NAMALWA (cell line): ENCODE results near the gene ERN2.

Source experiments
- DNase-seq: peaks from one replicate; pipeline ENCODE4 v3.0.0-alpha.2; 2015; ENCODE audit warnings: low spot score

Gene ERN2

GRCh38 chr16:23687034-23687808 is 25.8 kb downstream of the ERN2 start:
- no peak for DNase-seq

DNA sequence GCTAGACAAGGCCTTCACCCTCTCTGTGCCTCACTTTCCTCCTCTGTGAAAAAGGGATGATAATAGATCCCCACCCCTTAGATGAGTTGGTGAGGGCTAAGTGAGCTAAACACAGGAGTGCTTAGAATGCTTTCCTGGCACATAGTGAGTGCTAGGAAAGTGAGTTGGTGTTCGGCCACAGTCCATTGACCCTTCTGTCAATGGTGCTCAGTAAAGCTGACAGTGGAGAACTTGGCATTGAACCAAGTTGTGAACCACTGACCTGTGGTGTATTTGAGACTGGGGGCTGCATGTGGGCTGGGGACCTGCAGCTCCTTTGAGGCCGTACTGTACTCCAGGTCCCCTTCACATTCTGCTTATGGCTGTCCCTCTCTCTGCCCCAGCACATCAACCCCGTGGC is 29.5 kb downstream of the ERN2 start:
- no peak for DNase-seq

- DNase-seq: no peak
Measured at GRCh38 chr16:23682181-23682580, 30.8 kb downstream of the ERN2 start.

DNA sequence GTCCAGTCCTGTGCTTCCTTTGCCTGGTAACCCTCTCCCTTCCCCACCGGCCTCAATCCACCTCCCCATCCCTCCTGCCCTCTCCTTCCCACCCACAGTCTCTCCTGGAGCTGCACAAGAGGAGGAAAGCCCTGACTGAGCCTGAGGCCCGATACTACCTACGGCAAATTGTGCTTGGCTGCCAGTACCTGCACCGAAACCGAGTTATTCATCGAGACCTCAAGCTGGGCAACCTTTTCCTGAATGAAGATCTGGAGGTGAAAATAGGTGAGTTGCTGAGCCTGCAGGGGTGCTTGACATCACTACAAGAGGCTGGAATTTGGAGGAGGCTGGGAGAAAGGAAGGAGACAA is 33.1 kb downstream of the ERN2 start:
- no peak for DNase-seq

- peak; percentile 40 for DNase-seq
Measured at GRCh38 chr16:23679274-23679985, 33.6 kb downstream of the ERN2 start.

GRCh38 chr16:23678430-23679273 is 34.4 kb downstream of the ERN2 start, which contains the start of gene PLK1:
TSS of gene PLK1 (plus strand) at chr16:23678889. CDS start at chr16:23678933, 44 bp downstream.
- DNase-seq: peak; percentile 90

GRCh38 chr16:23676924-23677480 is 36.0 kb downstream of the ERN2 start:
- DNase-seq: no peak

DNA sequence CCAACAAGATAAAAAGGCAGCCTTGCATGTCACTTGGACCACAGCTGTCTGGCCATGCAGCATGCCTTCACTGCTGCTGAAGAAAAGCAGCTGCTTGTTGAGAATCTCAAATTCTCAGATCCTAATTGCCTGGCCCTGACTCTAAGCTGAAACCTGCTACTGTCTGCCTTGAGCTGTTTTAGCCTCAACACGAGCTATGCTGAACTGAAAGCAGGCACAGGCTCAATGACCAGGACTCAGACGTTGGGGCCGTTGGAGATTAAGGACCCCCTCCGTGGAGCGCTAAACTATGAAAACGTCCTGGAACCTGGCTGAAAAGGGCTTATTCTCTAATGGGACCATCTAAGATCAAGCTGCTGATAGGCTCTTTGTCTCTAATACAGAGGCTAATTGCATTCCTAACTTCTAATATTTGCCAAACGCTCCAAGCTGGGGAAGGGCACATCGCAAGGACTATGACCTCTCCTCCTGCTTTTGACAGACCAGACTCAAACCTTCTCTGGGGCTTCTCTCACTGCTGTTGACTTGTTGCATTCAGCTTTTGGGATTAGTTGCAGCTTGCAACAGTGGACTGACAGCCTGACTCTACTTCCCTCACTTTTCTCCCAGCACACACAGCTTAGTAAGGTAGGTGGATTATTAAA is 38.9 kb downstream of the ERN2 start:
- DNase-seq: no peak

GRCh38 chr16:23670137-23670776 is 42.8 kb downstream of the ERN2 start:
- no peak for DNase-seq

DNA sequence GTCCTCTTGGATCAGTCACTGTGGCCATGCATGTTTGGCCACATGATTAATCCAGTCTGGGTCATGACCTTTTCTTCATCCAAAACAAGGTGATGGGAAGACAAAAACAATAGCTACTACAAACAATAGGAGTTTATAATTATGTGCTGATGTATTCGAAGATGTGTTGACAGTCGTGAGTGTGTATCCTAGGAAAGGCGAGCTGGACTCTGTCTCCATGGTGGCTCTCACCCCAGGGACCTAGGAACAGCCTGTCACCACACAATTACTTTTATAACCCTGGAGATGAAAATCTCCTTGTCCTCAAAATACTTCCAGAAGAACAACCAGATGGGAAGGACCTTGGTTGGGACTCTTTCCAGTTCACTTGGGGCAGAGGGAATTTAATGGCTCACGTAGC is 44.1 kb downstream of the ERN2 start:
- DNase-seq: no peak

DNA sequence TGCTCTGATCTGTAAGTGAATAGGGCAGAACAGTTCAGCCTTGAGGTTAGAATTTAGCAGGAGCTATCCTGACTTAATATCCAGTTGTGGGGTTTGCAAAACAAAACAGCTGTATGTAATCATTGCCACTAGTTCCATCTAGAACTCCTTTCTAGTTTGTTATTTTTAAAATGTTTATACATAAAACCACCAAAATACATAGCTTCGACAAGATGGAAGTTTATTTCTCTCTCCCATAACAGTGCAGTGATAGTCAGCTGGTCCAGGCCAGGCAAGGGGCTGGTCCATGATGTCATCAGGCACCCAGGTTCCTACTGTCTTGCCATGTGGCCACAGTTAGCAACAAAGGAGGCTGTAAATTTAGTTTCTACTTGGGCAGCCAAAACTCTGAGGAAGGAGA is 44.8 kb downstream of the ERN2 start:
- DNase-seq: no peak

DNA sequence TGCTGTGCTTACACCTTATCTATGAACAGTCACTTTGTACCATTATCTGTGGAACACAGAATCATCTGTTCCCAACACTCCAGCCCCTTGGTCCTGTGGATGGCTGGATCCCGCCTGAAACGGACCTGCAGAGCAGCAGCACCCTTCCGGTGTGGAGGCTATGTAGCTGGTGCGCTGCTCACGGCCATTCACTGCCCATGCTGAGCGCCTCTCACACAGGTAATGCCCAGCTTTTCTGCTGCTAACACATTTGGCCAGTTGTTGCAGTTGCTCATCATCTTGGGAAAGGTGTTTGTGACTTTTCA is 45.7 kb downstream of the ERN2 start:
- no peak for DNase-seq

DNA sequence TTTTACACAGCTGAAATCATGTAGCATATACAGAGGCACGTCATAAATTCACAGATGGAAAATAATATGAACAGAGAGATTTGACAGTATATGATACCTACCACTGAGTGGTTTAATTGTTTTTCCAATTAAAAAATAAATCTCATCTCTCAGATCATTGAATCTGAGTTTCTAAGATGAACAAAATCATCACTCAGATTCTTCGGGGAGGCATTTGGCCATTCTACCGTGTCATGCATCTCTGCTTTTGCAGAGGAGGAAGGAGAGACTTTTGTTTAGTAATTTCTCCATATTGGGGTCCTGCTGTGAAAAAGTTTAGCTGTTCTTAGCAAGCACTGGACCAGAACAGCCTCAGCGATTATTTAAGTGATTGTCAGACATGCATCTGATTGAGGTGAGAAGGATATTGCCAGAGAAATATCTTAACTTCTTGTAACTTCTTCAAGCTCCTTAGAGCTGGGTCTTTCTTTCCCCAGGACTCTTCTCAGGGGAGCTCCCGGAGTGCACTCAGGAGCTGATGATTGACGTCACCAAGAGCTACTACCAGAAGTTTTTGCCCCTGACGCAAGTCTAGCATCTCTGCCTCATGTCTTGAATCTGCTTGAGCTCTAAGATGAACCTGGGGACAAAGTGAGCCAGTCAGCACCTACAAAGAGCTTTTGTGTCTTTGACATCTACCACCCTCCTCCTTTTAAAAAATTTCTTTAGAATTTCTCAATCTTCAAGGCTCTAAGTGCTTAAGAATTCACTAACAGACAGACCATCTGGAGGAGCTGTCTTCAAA is 46.3 kb downstream of the ERN2 start:
- no peak for DNase-seq

DNA sequence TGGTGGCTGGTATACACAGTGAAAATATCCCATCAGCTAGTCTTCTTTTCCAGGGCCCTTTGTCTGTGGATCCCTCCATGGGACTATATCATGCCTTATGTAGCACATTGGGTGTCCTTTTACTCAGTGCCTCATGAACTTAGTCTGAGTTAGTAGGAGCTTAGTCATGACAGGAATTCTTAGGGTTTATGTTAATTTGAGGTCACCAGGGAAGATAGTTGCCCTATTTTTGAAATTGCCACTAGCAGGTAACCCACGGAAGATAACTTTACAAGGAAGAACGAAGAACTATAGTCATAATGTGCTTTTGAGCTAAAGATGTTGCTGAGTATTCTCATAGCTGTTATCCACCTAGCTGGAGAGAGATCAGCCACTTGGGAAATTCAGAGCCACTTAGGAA is 49.1 kb downstream of the ERN2 start:
- no peak for DNase-seq

DNA sequence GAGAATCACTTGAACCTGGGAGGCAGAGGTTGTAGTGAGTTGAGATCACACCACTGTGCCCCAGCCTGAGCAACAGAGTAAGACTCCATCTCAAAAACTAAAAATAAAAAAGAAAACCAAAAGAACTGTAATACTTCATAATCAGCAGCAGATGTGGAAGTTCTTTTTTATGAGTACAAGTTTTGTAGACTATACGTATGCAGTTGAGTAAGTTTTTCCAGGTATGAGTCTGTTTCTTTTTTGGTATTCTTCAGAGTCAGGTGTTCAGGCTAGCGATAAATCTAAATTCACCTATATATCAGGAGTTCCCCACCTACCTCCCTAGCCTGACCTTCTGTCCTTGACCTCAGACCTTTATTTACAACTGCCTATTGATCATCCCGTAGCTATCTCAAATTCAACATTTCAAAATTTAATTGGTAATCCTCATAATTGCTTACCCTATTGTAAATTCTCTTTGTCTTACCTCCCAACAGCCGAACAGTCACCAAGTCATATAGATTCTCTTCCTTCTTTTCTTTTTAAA is 61.0 kb downstream of the ERN2 start:
- DNase-seq: no peak

- DNase-seq: no peak
Measured at GRCh38 chr16:23650674-23651416, 62.2 kb downstream of the ERN2 start.

DNA sequence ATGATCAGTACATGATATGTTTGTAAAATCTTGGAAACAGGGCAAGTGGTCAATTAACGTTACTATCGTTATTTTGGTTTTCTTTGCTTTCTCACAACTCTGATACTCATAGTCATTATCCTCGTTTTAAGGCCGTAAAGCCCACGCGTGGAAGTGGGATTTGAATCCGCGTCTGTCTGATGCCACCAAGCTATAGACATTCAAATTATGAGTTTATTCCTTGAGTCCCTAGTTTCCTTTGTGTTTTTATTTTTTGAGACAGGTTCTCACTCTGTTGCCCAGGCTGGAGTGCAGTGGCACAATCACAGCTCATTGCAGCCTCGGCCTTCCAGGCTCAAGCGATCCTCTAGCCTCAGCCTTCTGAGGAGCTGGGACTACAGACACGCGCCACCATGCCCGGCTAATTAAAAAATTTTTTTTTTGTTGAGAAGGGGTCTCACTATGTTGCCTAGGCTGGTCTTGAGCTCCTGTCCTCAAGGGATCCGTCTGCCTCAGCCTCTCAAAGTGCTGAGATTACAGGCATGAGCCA is 70.7 kb downstream of the ERN2 start:
- no peak for DNase-seq

GRCh38 chr16:23640931-23641765 is 71.9 kb downstream of the ERN2 start, which contains the start of the genes DCTN5 and PALB2:
TSS of gene DCTN5 (plus strand) at chr16:23641466. CDS start at chr16:23641543, 77 bp downstream.
TSS of gene PALB2 (minus strand) at chr16:23641310. CDS start at chr16:23641157, 153 bp downstream.
- DNase-seq: peak; percentile 95

GRCh38 chr16:23640615-23640930 is 72.4 kb downstream of the ERN2 start:
- DNase-seq: peak; percentile 47
